Lower leg skin (tissue), 3 donors: ENCODE data around the gene DHRSX.

Experiments used
- POLR2A ChIP-seq, 2 donors: fragments of 450-650 bp; IDR thresholded peaks; one replicate each; pipeline ENCODE4 v1.6.1; 2016 to 2017; ENCODE audit warnings: antibody characterized with exemption in 2 of 2, mild to moderate bottlenecking in 1 of 2, moderate library complexity in 1 of 2
- TF ChIP-seq, protein P1 (sequence below), 3 donors: fragments of 450-650 bp; IDR thresholded peaks; one replicate each; pipeline ENCODE4 v1.5.1; 2016; ENCODE audit warnings: antibody characterized with exemption in 3 of 3, mild to moderate bottlenecking in 3 of 3, moderate library complexity in 2 of 3

DNA sequence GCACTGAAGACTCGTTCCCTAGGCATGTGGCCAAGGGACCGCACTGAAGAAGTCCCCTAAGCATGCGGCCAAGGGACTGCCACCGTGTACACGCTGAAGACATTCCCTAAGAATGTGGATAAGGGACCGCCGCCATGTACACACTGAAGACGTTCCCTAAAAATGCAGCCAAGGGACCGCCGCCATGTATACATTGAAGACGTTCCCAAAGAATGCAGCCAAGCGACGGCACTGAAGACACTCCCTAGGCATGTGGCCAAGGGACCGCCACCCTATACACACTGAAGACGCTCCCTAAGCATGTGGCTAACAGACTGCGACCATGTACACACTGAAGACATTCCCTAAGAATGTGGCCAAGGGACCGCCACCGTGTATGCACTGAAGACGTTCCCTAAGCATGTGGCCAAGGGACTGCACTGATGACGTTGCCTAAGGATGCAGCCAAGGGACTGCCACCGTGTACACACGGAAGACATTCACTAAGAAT, 31.5 kb downstream of the DHRSX start:
- no peak for TF ChIP-seq POLR2A (IDR thresholded peaks at IDR 0.05)
- TF ChIP-seq, protein P1, sequence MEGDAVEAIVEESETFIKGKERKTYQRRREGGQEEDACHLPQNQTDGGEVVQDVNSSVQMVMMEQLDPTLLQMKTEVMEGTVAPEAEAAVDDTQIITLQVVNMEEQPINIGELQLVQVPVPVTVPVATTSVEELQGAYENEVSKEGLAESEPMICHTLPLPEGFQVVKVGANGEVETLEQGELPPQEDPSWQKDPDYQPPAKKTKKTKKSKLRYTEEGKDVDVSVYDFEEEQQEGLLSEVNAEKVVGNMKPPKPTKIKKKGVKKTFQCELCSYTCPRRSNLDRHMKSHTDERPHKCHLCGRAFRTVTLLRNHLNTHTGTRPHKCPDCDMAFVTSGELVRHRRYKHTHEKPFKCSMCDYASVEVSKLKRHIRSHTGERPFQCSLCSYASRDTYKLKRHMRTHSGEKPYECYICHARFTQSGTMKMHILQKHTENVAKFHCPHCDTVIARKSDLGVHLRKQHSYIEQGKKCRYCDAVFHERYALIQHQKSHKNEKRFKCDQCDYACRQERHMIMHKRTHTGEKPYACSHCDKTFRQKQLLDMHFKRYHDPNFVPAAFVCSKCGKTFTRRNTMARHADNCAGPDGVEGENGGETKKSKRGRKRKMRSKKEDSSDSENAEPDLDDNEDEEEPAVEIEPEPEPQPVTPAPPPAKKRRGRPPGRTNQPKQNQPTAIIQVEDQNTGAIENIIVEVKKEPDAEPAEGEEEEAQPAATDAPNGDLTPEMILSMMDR (IDR thresholded peaks at IDR 0.05), result no peak
